Left ventricle myocardium inferior (tissue), 1 donor: ENCODE data around the gene SH3PXD2B. TPM values are rescaled to one million over a fixed set of nuclear protein-coding genes. Genes with fewer than 3 reads are reported as not detected.
A peak's percentile ranks its signal among the peaks of the same experiment; 100 is the strongest.

Experiments
- DNase-seq: peaks from one replicate; pipeline ENCODE4 v3.0.0-alpha.2; 2020
- H3K27ac ChIP-seq: fragments of 200-600 bp; replicated peaks from 2 replicates; pipeline ENCODE4 v1.8.0; 2021
- H3K27me3 ChIP-seq: fragments of 200-600 bp; 2 replicates; pipeline ENCODE4 v1.8.0; 2021; ENCODE audit warnings: low read depth
- H3K36me3 ChIP-seq: fragments of 200-600 bp; 2 replicates; pipeline ENCODE4 v1.8.0; 2021
- H3K4me1 ChIP-seq: fragments of 200-600 bp; 2 replicates; pipeline ENCODE4 v1.8.0; 2021
- H3K4me3 ChIP-seq: fragments of 200-600 bp; 2 replicates; pipeline ENCODE4 v1.8.0; 2021; ENCODE audit warnings: mild to moderate bottlenecking, moderate library complexity
- H3K9me3 ChIP-seq: fragments of 200-600 bp; replicated peaks from 2 replicates; pipeline ENCODE4 v1.8.0; 2021
- intact Hi-C: fragments of 100-400 bp; cut with micrococcal nuclease; formaldehyde crosslinking; loops from one replicate; pipeline ENCODE4 v1.11.0; 2022
- total RNA-seq: library from RNA; stranded (reverse); fragmentation: NEBNext Ultra II Directional; extraction: Animal tissue kit (Norgen Biotek cat#: 25700); gene quantifications from one replicate; pipeline ENCODE4 v1.2.1, GENCODE V29; 2021
- TF ChIP-seq, protein P1 (sequence below): fragments of 200-600 bp; IDR thresholded peaks from 2 replicates; pipeline ENCODE4 v1.8.0; 2021; ENCODE audit warnings: antibody characterized with exemption, mild to moderate bottlenecking, borderline replicate concordance
- donor health status: DM: no; HTN: yes; CAD: no; lungs with severe emphysema.

The SH3PXD2B gene
- total RNA-seq, 1 donor from 2014 or later, result 5.2 TPM

DNA sequence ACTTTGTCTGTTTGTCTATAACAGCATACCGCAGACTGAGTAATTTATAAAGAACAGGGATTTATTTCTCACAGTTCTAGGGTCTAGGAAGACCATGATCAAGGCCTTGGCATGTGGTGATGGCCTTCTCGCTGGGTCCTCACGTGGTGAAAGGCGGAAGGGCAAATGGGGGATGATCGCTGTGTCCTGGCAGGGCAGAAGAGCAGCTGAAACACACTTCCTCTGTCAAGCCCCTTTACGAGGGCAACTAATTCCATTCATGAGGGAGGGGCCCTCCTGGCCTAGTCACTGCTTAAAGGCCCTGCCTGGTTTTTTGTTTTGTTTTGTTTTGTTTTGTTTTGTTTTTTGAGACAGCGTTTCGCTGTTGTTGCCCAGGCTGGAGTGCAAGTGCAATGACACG lies 128.9 kb downstream of the SH3PXD2B start:
- intact Hi-C loops, result no loop called here
- H3K9me3 ChIP-seq, result no peaks in the 10 kb centered on the region
- H3K4me3 ChIP-seq, result no peak overlapping the region
- H3K36me3 ChIP-seq, result no peaks in the 10 kb centered on the region
- H3K27me3 ChIP-seq, result no peaks in the 10 kb centered on the region
- H3K27ac ChIP-seq, result no peak overlapping the region
- DNase-seq, result no peak
- no peaks in the 10 kb centered on the region for H3K4me1 ChIP-seq
- TF ChIP-seq, protein P1, sequence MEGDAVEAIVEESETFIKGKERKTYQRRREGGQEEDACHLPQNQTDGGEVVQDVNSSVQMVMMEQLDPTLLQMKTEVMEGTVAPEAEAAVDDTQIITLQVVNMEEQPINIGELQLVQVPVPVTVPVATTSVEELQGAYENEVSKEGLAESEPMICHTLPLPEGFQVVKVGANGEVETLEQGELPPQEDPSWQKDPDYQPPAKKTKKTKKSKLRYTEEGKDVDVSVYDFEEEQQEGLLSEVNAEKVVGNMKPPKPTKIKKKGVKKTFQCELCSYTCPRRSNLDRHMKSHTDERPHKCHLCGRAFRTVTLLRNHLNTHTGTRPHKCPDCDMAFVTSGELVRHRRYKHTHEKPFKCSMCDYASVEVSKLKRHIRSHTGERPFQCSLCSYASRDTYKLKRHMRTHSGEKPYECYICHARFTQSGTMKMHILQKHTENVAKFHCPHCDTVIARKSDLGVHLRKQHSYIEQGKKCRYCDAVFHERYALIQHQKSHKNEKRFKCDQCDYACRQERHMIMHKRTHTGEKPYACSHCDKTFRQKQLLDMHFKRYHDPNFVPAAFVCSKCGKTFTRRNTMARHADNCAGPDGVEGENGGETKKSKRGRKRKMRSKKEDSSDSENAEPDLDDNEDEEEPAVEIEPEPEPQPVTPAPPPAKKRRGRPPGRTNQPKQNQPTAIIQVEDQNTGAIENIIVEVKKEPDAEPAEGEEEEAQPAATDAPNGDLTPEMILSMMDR, result no peak

DNA sequence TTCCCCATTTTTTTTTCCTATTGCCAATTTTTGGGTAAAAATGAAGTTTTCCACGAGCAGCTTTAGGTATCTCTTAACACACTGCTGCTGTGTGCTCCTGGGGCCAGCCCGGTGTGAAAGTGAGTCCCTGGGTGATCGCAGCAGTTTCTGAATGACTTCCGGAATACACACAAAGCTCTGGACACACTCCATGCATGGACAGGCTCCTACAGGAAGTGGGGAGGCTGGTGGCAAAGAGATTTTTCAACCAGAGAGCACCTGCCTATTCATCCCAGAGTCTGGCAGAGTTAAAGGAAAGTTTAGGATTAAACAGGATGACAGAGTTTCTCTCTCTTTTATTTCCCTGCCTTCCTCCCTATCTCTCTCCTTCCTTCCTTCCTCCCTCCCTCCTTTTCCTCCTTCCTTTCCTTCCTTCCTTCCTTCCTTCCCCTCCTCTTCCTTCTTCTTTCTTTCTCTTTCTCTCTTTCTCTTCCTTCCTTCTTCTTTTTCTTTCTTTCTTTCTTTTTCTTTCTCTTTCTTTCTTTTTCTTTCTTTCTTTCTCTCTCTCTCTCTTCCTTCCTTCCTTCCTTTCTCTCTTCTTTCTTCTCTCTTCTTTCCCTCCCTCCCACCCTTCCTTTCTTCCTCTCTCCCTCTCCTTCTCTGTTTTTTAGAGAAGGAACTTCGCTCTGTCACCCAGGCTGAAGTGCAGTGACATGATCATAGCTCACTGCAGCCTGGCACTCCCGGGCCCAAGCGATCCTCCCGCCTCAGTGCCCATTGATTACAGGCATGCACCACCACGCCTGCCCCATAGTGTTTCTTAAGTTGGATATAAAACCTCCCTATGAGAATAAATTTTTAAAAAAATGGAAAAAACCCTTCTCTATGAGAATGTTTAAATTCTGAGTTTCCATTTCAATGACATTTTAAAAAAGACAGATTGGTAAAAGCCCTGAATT lies 132.0 kb downstream of the SH3PXD2B start:
- H3K4me3 ChIP-seq, result no peak overlapping the region
- H3K36me3 ChIP-seq, result no peaks in the 10 kb centered on the region
- no peaks in the 10 kb centered on the region for H3K9me3 ChIP-seq
- no peaks in the 10 kb centered on the region for H3K4me1 ChIP-seq
- no peak overlapping the region for H3K27ac ChIP-seq
- no peaks in the 10 kb centered on the region for H3K27me3 ChIP-seq
- no peak for DNase-seq
- intact Hi-C loops, result no loop called here
- TF ChIP-seq, protein P1, result no peak

DNA sequence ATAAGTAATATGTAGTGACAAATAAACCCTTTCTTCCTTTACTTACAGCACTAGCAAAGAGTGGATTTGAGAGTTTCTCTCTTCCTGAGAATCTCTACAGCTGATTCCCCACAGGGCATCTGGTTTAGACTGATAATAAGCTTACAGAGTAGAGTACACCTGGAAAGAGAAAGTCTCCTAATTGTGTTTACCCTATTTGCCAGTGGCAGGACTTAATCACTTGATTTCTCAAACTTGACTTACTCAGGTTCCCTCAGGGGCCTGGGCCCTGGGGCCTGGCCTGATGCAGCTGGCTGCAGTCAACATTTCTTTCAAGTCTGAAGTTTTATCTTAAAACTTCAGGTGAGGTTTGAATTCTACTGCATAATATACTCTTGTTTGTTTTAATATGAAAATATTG lies 132.7 kb downstream of the SH3PXD2B start:
- intact Hi-C loops, result no loop called here
- no peaks in the 10 kb centered on the region for H3K27me3 ChIP-seq
- H3K4me3 ChIP-seq, result no peak overlapping the region
- no peak overlapping the region for H3K27ac ChIP-seq
- TF ChIP-seq, protein P1, result no peak
- no peaks in the 10 kb centered on the region for H3K9me3 ChIP-seq
- H3K36me3 ChIP-seq, result no peaks in the 10 kb centered on the region
- H3K4me1 ChIP-seq, result no peaks in the 10 kb centered on the region
- no peak for DNase-seq

DNA sequence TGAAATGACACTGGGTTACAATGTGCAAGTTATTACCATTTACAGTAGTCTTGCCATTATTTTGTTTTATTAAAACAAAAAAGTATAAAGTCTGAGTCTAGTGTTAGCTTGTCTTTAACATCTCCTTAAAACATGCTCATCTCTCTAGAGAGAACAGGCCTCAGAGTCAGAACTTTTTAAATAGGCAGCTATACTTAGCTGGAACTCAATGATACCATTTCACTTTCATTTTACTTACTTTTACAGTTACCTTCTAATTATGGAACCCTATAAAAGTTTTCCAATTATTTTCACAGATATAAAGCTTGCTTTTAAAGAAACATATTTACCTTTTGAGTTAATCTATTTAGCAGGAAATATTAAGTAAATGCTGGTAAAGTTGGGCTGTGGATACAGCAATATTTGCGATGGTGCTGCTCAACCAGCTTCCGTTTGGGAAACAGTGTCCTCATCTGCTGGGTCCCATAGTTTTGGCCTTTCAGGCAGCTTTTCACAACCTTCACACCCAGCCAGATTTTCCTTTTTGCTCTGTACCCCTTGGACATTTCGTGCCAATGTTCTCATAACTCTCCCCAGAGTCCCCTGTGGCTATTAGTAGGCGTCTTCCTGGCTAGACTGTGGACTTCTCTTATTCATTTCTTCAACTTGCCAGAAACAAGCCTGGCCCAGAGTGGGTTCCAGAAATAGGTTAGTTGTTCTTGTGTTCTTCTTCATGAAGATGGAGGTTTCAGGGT lies 134.4 kb downstream of the SH3PXD2B start:
- no peak for DNase-seq
- TF ChIP-seq, protein P1, result no peak
- Histone ChIP-seq H3K4me3 (no peak overlapping the region), H3K27me3 (no peaks in the 10 kb centered on the region), H3K36me3 (no peaks in the 10 kb centered on the region), H3K9me3 (no peaks in the 10 kb centered on the region), H3K27ac (peak overlapping the region; percentile 29), H3K4me1 (no peaks in the 10 kb centered on the region)
- intact Hi-C loops, result no loop called here

DNA sequence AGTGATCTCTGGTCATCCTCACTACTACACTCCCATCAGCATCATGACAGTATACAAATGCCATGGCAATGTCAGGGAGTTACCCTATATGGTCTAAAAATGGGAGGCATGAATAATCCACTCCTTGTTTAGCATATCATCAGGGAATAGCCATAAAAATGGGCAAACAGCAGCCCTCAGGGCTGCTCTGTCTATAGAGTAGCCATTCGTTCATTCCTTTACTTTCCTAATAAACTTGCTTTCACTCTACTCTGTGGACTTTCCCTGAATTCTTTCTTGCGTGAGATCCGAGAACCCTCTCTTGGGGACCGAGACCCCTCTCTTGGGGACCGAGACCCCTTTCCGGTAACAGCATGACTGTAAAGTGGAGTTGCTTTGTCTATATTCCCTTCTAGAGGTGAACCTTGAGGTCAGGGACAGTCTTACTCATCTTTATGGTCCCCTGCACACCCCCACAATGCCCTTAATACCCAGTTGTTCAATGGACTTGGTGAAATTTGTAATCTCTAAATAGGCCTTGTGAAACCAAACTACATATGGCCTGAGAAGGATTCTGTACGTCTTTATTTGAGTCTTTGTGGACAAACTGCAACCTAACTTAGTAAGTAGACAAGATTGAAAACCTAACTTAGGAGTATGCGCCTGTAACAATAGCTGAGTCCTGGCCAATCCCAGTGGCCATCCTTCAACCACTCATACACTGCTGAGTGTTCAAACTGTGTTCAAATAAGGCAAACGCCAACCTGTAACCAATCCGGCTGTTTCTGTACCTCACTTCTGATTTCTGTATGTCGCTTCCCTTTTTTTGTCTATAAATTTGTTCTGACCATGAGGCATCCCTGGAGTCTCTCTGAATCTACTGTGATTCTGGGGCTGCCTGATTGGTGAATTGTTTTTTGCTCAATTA lies 138.5 kb downstream of the SH3PXD2B start:
- Histone ChIP-seq H3K27ac (no peak overlapping the region), H3K4me3 (no peak overlapping the region), H3K9me3 (no peaks in the 10 kb centered on the region), H3K27me3 (no peaks in the 10 kb centered on the region), H3K36me3 (no peaks in the 10 kb centered on the region), H3K4me1 (no peaks in the 10 kb centered on the region)
- DNase-seq, result no peak
- intact Hi-C loops, result no loop called here
- TF ChIP-seq, protein P1, result no peak
